WTC11 (cell line): ENCODE data around the gene SNX15. TPM values are rescaled to one million over a fixed set of nuclear protein-coding genes. Genes with fewer than 3 reads are reported as not detected.

Experiments used
- ATAC-seq: fragments of 200-7000 bp; cut with Tn5 transposase; 2 replicates; pipeline ENCODE4 v1.10.0; 2021; ENCODE audit warnings: mild to moderate bottlenecking, moderate library complexity
- CTCF ChIA-PET: fragments of 300-600 bp; sonication (Branson Sonifier 250); formaldehyde crosslinking; loops from one replicate; lab custom pipeline; 2021; ENCODE audit warnings: antibody characterized with exemption; lab: Charles Lee
- POLR2A ChIA-PET: fragments of 350-600 bp; sonication (Branson Sonifier 250); formaldehyde crosslinking; loops from one replicate; lab custom pipeline; 2021; ENCODE audit warnings: antibody characterized with exemption; lab: Charles Lee
- DNase-seq: peaks from one replicate; pipeline ENCODE4 v3.0.0; 2021; ENCODE audit warnings: low spot score
- H3K27ac Mint-ChIP-seq: 2 replicates; pipeline ENCODE4 v1.8.0; 2021; ENCODE audit warnings: mixed read lengths
- H3K27me3 Mint-ChIP-seq: 2 replicates; pipeline ENCODE4 v1.8.0; 2021; ENCODE audit warnings: low read depth, mild to moderate bottlenecking, moderate library complexity, mixed read lengths
- H3K36me3 Mint-ChIP-seq: 2 replicates; pipeline ENCODE4 v1.8.0; 2021; ENCODE audit warnings: mixed read lengths
- H3K4me1 Mint-ChIP-seq: 2 replicates; pipeline ENCODE4 v1.8.0; 2022; ENCODE audit warnings: mixed read lengths
- H3K4me3 Mint-ChIP-seq: 2 replicates; pipeline ENCODE4 v1.8.0; 2021; ENCODE audit warnings: mild to moderate bottlenecking, moderate library complexity, mixed read lengths
- H3K9me3 Mint-ChIP-seq: 2 replicates; pipeline ENCODE4 v1.8.0; 2021; ENCODE audit warnings: mixed read lengths
- ATF2 ChIP-seq: sonication (generic); formaldehyde crosslinking; IDR thresholded peaks from 2 replicates; pipeline ENCODE4 v1.8.1; 2022; ENCODE audit warnings: low read depth, missing genetic modification reagents, borderline replicate concordance
- CREB1 ChIP-seq: sonication (generic); formaldehyde crosslinking; IDR thresholded peaks from 2 replicates; pipeline ENCODE4 v1.8.0; 2023; ENCODE audit warnings: mild to moderate bottlenecking, missing genetic modification reagents
- CREM ChIP-seq: sonication (generic); formaldehyde crosslinking; IDR thresholded peaks from 2 replicates; pipeline ENCODE4 v1.8.1; 2022; ENCODE audit warnings: mild to moderate bottlenecking, missing genetic modification reagents, moderate library complexity
- E2F4 ChIP-seq: sonication (generic); formaldehyde crosslinking; IDR thresholded peaks from 2 replicates; pipeline ENCODE4 v1.8.1; 2022; ENCODE audit warnings: low read depth, mild to moderate bottlenecking, moderate library complexity, missing genetic modification reagents, borderline replicate concordance
- E2F5 ChIP-seq: sonication (generic); formaldehyde crosslinking; IDR thresholded peaks from 2 replicates; pipeline ENCODE4 v1.8.1; 2022; ENCODE audit warnings: mild to moderate bottlenecking, moderate library complexity, missing genetic modification reagents
- ETV6 ChIP-seq: sonication (generic); formaldehyde crosslinking; IDR thresholded peaks from 2 replicates; pipeline ENCODE4 v1.8.1; 2022; ENCODE audit warnings: mild to moderate bottlenecking, missing genetic modification reagents
- FOXJ3 ChIP-seq: sonication (generic); formaldehyde crosslinking; IDR thresholded peaks from 2 replicates; pipeline ENCODE4 v1.9.0; 2021; ENCODE audit warnings: missing genetic modification reagents, mild to moderate bottlenecking, borderline replicate concordance
- FOXK1 ChIP-seq: sonication (generic); formaldehyde crosslinking; IDR thresholded peaks from 2 replicates; pipeline ENCODE4 v1.8.0; 2022; ENCODE audit warnings: mild to moderate bottlenecking, moderate library complexity, missing genetic modification reagents
- FOXP1 ChIP-seq: sonication (generic); formaldehyde crosslinking; IDR thresholded peaks from 2 replicates; pipeline ENCODE4 v1.8.0; 2022; ENCODE audit warnings: missing genetic modification reagents, mild to moderate bottlenecking, moderate library complexity, borderline replicate concordance
- GTF2I ChIP-seq: fragments of 250-450 bp; sonication (Bioruptor Pico); conservative IDR thresholded peaks from 2 replicates; pipeline ENCODE4 v1.4.0; 2021; ENCODE audit warnings: mild to moderate bottlenecking
- IRF1 ChIP-seq: sonication (generic); formaldehyde crosslinking; IDR thresholded peaks from 2 replicates; pipeline ENCODE4 v1.8.0; 2023; ENCODE audit warnings: missing genetic modification reagents
- JUN ChIP-seq: sonication (generic); formaldehyde crosslinking; IDR thresholded peaks from 2 replicates; pipeline ENCODE4 v1.8.0; 2023; ENCODE audit warnings: mild to moderate bottlenecking, missing genetic modification reagents
- KAT7 ChIP-seq: sonication (generic); formaldehyde crosslinking; IDR thresholded peaks from 2 replicates; pipeline ENCODE4 v1.8.1; 2023; ENCODE audit warnings: missing genetic modification reagents, mild to moderate bottlenecking, borderline replicate concordance
- NFE2L1 ChIP-seq: sonication (generic); formaldehyde crosslinking; IDR thresholded peaks from 2 replicates; pipeline ENCODE4 v1.8.1; 2023; ENCODE audit warnings: missing genetic modification reagents
- NFYB ChIP-seq: sonication (generic); formaldehyde crosslinking; conservative IDR thresholded peaks from 2 replicates; pipeline ENCODE4 v1.8.0; 2022; ENCODE audit warnings: low read depth, missing genetic modification reagents
- NR3C1 ChIP-seq: sonication (generic); formaldehyde crosslinking; conservative IDR thresholded peaks from 2 replicates; pipeline ENCODE4 v1.8.1; 2023; ENCODE audit warnings: low read depth, mild to moderate bottlenecking, missing genetic modification reagents
- PREB ChIP-seq: sonication (generic); formaldehyde crosslinking; IDR thresholded peaks from 2 replicates; pipeline ENCODE4 v1.8.1; 2022; ENCODE audit warnings: mild to moderate bottlenecking, missing genetic modification reagents, moderate library complexity, borderline replicate concordance
- RELA ChIP-seq: sonication (generic); formaldehyde crosslinking; IDR thresholded peaks from 2 replicates; pipeline ENCODE4 v1.8.1; 2022; ENCODE audit warnings: missing genetic modification reagents, mild to moderate bottlenecking, borderline replicate concordance
- SMAD3 ChIP-seq: sonication (generic); formaldehyde crosslinking; IDR thresholded peaks from 2 replicates; pipeline ENCODE4 v1.8.0; 2022; ENCODE audit warnings: missing genetic modification reagents, mild to moderate bottlenecking, borderline replicate concordance
- SP1 ChIP-seq: sonication (generic); formaldehyde crosslinking; conservative IDR thresholded peaks from 2 replicates; pipeline ENCODE4 v1.8.1; 2022; ENCODE audit warnings: missing genetic modification reagents
- TP53 ChIP-seq: sonication (generic); formaldehyde crosslinking; IDR thresholded peaks from 2 replicates; pipeline ENCODE4 v1.8.1; 2023; ENCODE audit warnings: mild to moderate bottlenecking, missing genetic modification reagents
- ZBTB43 ChIP-seq: sonication (generic); formaldehyde crosslinking; IDR thresholded peaks from 2 replicates; pipeline ENCODE4 v1.8.1; 2023; ENCODE audit warnings: mild to moderate bottlenecking, missing genetic modification reagents
- ZNF121 ChIP-seq: sonication (generic); formaldehyde crosslinking; IDR thresholded peaks from 2 replicates; pipeline ENCODE4 v1.8.0; 2023; ENCODE audit warnings: missing genetic modification reagents
- ZNF396 ChIP-seq: fragments of 250-450 bp; sonication (Bioruptor Pico); IDR thresholded peaks from 2 replicates; pipeline ENCODE4 v1.8.0; 2021; ENCODE audit warnings: mild to moderate bottlenecking, moderate library complexity, borderline replicate concordance
- total RNA-seq: library from RNA; stranded (reverse); gene quantifications from 3 replicates; pipeline ENCODE4 v1.2.3, GENCODE V29; 2021
- TF ChIP-seq, protein P1 (sequence below): sonication (generic); formaldehyde crosslinking; IDR thresholded peaks from 2 replicates; pipeline ENCODE4 v1.8.1; 2023; ENCODE audit warnings: mild to moderate bottlenecking, missing genetic modification reagents, moderate library complexity
- TF ChIP-seq, protein P2 (sequence below): sonication (generic); formaldehyde crosslinking; IDR thresholded peaks from 2 replicates; pipeline ENCODE4 v1.8.0; 2023; ENCODE audit warnings: mild to moderate bottlenecking, missing genetic modification reagents

The SNX15 gene
- total RNA-seq, 1 experiment from 2014 or later: 17.6 TPM

DNA sequence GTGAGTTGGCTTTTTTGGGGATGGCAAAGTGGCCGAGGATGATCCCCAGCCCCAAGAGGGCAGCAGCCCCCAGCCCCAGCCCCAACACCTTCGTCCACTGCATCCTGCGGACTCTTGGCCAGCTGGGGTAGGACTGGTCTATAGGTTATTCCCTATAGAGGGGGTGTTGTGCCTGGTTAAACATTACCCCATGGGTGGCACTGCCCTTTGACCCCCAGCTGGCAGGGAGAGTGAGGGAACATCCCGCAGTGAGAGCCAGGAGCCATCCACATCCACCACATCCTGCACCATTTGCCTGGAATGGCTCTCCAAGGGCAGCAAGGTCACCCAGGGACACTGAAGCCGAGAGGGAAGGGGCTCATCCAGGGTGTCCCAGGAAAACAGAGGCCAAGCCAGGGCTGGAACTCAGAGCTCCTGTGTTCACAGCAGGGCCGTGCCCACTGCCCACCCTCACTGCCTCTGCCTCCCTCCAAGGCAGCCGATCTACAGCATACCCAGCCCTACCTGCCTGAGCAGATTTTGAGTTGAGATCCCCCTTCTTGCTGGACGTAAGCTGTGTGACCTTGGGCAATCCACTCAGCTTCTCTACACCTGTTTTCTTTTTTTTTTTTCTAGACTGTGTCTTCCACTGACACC is 31.3 kb downstream of the SNX15 start, which contains the start of gene NAALADL1:
NAALADL1 (minus strand) TSS at position 135 of the 636 bp plus-strand sequence; CDS start at position 103, 32 bp downstream.
- ChIA-PET CTCF (interaction anchor here (0.5 to 1.2 kb wide), 3 partner anchors 44 to 80 kb away, joined by 3 to 5 read pairs (median 3); partner anchors contain the start of gene ARL2), POLR2A (interaction anchor here (0.7 kb wide), 1 partner anchor 14 kb away, joined by 3 read pairs; no protein-coding TSS in a partner anchor)

DNA sequence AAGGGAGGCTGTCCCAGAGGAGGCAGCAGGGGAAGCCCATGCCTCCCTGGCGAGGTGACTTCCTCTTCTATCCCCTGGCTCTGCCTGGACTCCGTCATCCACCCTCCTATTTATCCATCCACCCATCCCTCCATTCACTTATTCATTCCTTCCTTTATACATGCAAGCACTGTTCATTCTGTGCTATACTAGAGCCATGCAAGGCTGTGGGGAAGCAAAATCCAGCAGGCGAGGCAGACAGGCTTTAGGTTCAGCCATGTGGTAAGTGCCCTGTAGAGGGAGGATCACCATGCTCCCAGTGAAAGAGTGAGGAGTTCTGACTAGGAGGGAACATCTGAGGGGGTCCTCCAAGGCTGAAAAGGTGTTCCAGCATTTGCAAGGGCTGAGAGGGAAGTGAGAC is 32.3 kb downstream of the SNX15 start:
- Mint-ChIP-seq H3K4me1 (peaks cover 2% of the 10 kb centered on the region), H3K36me3 (no peaks in the 10 kb centered on the region), H3K27ac (no peak overlapping the region), H3K4me3 (no peak overlapping the region), H3K9me3 (no peaks in the 10 kb centered on the region), H3K27me3 (no peaks in the 10 kb centered on the region; the same call in 1 of the 2 replicates)
- ATAC-seq: no peak
- no peak for DNase-seq
- ChIA-PET POLR2A (interaction anchor here (0.7 kb wide), 1 partner anchor 15 kb away, joined by 3 read pairs; no protein-coding TSS in a partner anchor), CTCF (interaction anchor here (1.2 kb wide), 1 partner anchor 45 kb away, joined by 5 read pairs; the partner anchor contains the start of gene ARL2)
- no peak for TF ChIP-seq ZBTB43 (CRISPR knock-in tag)
- TF ChIP-seq, protein P1, sequence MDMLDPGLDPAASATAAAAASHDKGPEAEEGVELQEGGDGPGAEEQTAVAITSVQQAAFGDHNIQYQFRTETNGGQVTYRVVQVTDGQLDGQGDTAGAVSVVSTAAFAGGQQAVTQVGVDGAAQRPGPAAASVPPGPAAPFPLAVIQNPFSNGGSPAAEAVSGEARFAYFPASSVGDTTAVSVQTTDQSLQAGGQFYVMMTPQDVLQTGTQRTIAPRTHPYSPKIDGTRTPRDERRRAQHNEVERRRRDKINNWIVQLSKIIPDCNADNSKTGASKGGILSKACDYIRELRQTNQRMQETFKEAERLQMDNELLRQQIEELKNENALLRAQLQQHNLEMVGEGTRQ: no peak
- no peak for TF ChIP-seq NR3C1 (CRISPR knock-in tag)
- no peak for TF ChIP-seq ZNF121
- no peak for TF ChIP-seq SMAD3
- TF ChIP-seq FOXJ3 (CRISPR knock-in tag): no peak
- TF ChIP-seq, protein P2, sequence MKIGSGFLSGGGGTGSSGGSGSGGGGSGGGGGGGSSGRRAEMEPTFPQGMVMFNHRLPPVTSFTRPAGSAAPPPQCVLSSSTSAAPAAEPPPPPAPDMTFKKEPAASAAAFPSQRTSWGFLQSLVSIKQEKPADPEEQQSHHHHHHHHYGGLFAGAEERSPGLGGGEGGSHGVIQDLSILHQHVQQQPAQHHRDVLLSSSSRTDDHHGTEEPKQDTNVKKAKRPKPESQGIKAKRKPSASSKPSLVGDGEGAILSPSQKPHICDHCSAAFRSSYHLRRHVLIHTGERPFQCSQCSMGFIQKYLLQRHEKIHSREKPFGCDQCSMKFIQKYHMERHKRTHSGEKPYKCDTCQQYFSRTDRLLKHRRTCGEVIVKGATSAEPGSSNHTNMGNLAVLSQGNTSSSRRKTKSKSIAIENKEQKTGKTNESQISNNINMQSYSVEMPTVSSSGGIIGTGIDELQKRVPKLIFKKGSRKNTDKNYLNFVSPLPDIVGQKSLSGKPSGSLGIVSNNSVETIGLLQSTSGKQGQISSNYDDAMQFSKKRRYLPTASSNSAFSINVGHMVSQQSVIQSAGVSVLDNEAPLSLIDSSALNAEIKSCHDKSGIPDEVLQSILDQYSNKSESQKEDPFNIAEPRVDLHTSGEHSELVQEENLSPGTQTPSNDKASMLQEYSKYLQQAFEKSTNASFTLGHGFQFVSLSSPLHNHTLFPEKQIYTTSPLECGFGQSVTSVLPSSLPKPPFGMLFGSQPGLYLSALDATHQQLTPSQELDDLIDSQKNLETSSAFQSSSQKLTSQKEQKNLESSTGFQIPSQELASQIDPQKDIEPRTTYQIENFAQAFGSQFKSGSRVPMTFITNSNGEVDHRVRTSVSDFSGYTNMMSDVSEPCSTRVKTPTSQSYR (CRISPR knock-in tag): no peak
- no peak for TF ChIP-seq ATF2 (CRISPR knock-in tag)
- TF ChIP-seq ETV6 (CRISPR knock-in tag): no peak

More for the DNA sequence above, 31.3 kb downstream of the SNX15 start, which contains the start of gene NAALADL1:
- ATAC-seq: no peak
- Mint-ChIP-seq H3K27ac (no peak within 1 kb of the TSS; the same call in 1 of the 2 replicates), H3K4me3 (no peak within 1 kb of the TSS), H3K9me3 (no peaks in the 10 kb centered on the region), H3K36me3 (no peaks in the 10 kb centered on the region), H3K4me1 (peaks cover 2% of the 10 kb centered on the region), H3K27me3 (no peaks in the 10 kb centered on the region; the same call in 1 of the 2 replicates)
- no peak for DNase-seq
- TF ChIP-seq RELA (no peak), IRF1 (CRISPR knock-in tag) (no peak), PREB (no peak), GTF2I (CRISPR knock-in tag) (no peak), NFYB (CRISPR knock-in tag) (no peak), CREM (CRISPR knock-in tag) (no peak), E2F5 (CRISPR knock-in tag) (no peak), SP1 (no peak), FOXK1 (CRISPR knock-in tag) (no peak), NFE2L1 (CRISPR knock-in tag) (no peak), JUN (CRISPR knock-in tag) (no peak), ZNF396 (CRISPR knock-in tag) (no peak), TP53 (CRISPR knock-in tag) (no peak), FOXP1 (CRISPR knock-in tag) (no peak), KAT7 (CRISPR knock-in tag) (no peak), E2F4 (CRISPR knock-in tag) (no peak), CREB1 (CRISPR knock-in tag) (no peak)
